HEK293 (cell line): ENCODE measurements around the gene TEC.

Experiments
- CTCF ChIA-PET: fragments of 350-600 bp; formaldehyde crosslinking; extraction: SDS; loops from one replicate; lab custom pipeline; 2021; ENCODE audit warnings: antibody characterized with exemption; lab: Yijun Ruan, JAX
- POLR2A ChIA-PET: fragments of 300-600 bp; formaldehyde crosslinking; extraction: SDS; loops from one replicate; lab custom pipeline; 2020; ENCODE audit warnings: antibody characterized with exemption, inconsistent platforms; lab: Yijun Ruan, JAX
- H3K27ac ChIP-seq: fragments of 200-500 bp; sonication (Bioruptor generic); 2 replicates; pipeline ENCODE4 v1.5.1; 2014; ENCODE audit warnings: low read depth, low read length, control low read depth, inconsistent platforms; ENCODE audit errors: extremely low read depth
- H3K36me3 ChIP-seq, 2 experiments: fragments of 200-500 bp in 1 of 2; sonication (Bioruptor generic) in 1 of 2; 1 replicate in 1 of 2; 2 replicates in 1 of 2; pipeline ENCODE4 v1.5.1; 2014 to 2017; ENCODE audit warnings: inconsistent platforms in 2 of 2, low read length in 2 of 2; ENCODE audit not compliant: control insufficient read depth in 2 of 2, insufficient read depth in 1 of 2
- H3K4me1 ChIP-seq: fragments of 200-500 bp; sonication (Bioruptor generic); 2 replicates; pipeline ENCODE4 v1.5.1; 2014; ENCODE audit warnings: mild to moderate bottlenecking, low read length, inconsistent platforms; ENCODE audit not compliant: control insufficient read depth, insufficient read depth
- H3K4me3 ChIP-seq: 2 replicates; pipeline ENCODE4 v1.5.1; 2011; ENCODE audit warnings: low read depth, mild to moderate bottlenecking, control low read depth, low read length, moderate library complexity
- H3K9me3 ChIP-seq: fragments of 200-500 bp; sonication (Bioruptor generic); 2 replicates; pipeline ENCODE4 v1.5.1; 2014; ENCODE audit warnings: low read depth, low read length, inconsistent platforms; ENCODE audit not compliant: control insufficient read depth, insufficient read depth
- BCL11A ChIP-seq: fragments of 450-650 bp; formaldehyde crosslinking; IDR thresholded peaks from 2 replicates; pipeline ENCODE4 v1.5.1; 2016; ENCODE audit warnings: low read depth, missing biosample characterization, missing genetic modification characterization
- FEZF1 ChIP-seq: fragments of 450-650 bp; formaldehyde crosslinking; IDR thresholded peaks from 2 replicates; pipeline ENCODE4 v1.5.1; 2016; ENCODE audit warnings: missing biosample characterization, missing genetic modification characterization
- KLF10 ChIP-seq: fragments of 450-650 bp; IDR thresholded peaks from 2 replicates; pipeline ENCODE4 v1.5.1; 2018; ENCODE audit warnings: missing biosample characterization, mild to moderate bottlenecking, missing genetic modification characterization
- PBX3 ChIP-seq: sonication (generic); formaldehyde crosslinking; IDR thresholded peaks from 2 replicates; pipeline ENCODE4 v1.8.1; 2022; ENCODE audit warnings: mild to moderate bottlenecking, moderate library complexity, missing genetic modification reagents
- WT1 ChIP-seq: fragments of 450-650 bp; formaldehyde crosslinking; IDR thresholded peaks from 2 replicates; pipeline ENCODE4 v1.5.1; 2016; ENCODE audit warnings: missing biosample characterization, missing genetic modification characterization
- YY2 ChIP-seq: fragments of 450-650 bp; formaldehyde crosslinking; IDR thresholded peaks from 2 replicates; pipeline ENCODE4 v1.5.1; 2016; ENCODE audit warnings: missing biosample characterization, missing genetic modification characterization
- ZBTB44 ChIP-seq: fragments of 450-650 bp; IDR thresholded peaks from 2 replicates; pipeline ENCODE4 v1.5.1; 2018; ENCODE audit warnings: missing biosample characterization, mild to moderate bottlenecking, missing genetic modification characterization
- ZNF174 ChIP-seq: fragments of 450-650 bp; formaldehyde crosslinking; IDR thresholded peaks from 2 replicates; pipeline ENCODE4 v1.5.0; 2017; ENCODE audit warnings: missing biosample characterization, mild to moderate bottlenecking, missing genetic modification characterization
- ZNF18 ChIP-seq: fragments of 450-650 bp; formaldehyde crosslinking; IDR thresholded peaks from 2 replicates; pipeline ENCODE4 v1.5.1; 2016; ENCODE audit warnings: missing biosample characterization, missing genetic modification characterization
- ZNF223 ChIP-seq: fragments of 450-650 bp; formaldehyde crosslinking; IDR thresholded peaks from 2 replicates; pipeline ENCODE4 v1.5.1; 2016; ENCODE audit warnings: missing biosample characterization, missing genetic modification characterization
- ZNF280C ChIP-seq: fragments of 450-650 bp; formaldehyde crosslinking; IDR thresholded peaks from 2 replicates; pipeline ENCODE4 v1.5.1; 2016; ENCODE audit warnings: missing biosample characterization, missing genetic modification characterization
- ZNF311 ChIP-seq: fragments of 450-650 bp; formaldehyde crosslinking; IDR thresholded peaks from 2 replicates; pipeline ENCODE4 v1.5.1; 2017; ENCODE audit warnings: missing biosample characterization, missing genetic modification characterization, borderline replicate concordance
- ZNF585B ChIP-seq: fragments of 450-650 bp; formaldehyde crosslinking; IDR thresholded peaks from 2 replicates; pipeline ENCODE4 v1.5.1; 2016; ENCODE audit warnings: missing biosample characterization, missing genetic modification characterization
- ZNF626 ChIP-seq: fragments of 450-650 bp; sonication (Bioruptor Pico); formaldehyde crosslinking; IDR thresholded peaks from 2 replicates; pipeline ENCODE4 v1.5.1; 2018; ENCODE audit warnings: missing biosample characterization, missing genetic modification characterization, inconsistent platforms
- ZNF664 ChIP-seq: fragments of 450-650 bp; formaldehyde crosslinking; IDR thresholded peaks from 2 replicates; pipeline ENCODE4 v1.5.1; 2016; ENCODE audit warnings: missing biosample characterization, missing genetic modification characterization
- ZNF792 ChIP-seq: fragments of 450-650 bp; formaldehyde crosslinking; IDR thresholded peaks from 2 replicates; pipeline ENCODE4 v1.5.1; 2016; ENCODE audit warnings: missing biosample characterization, missing genetic modification characterization
- ZSCAN18 ChIP-seq: fragments of 450-650 bp; formaldehyde crosslinking; IDR thresholded peaks from 2 replicates; pipeline ENCODE4 v1.5.1; 2016; ENCODE audit warnings: missing biosample characterization, missing genetic modification characterization

TEC gene

GRCh38 chr4:48152259-48152658 is 117.4 kb downstream of the TEC start (continued):
- TF ChIP-seq PBX3 (CRISPR knock-in tag) = no peak
- TF ChIP-seq, all 188 proteins: peak for 10

GRCh38 chr4:48149827-48150370 is 119.7 kb downstream of the TEC start:
- CTCF ChIA-PET = interaction anchor here (0.6 to 0.7 kb wide), 2 partner anchors 126 to 219 kb away, joined by 3 to 4 read pairs; no protein-coding TSS in a partner anchor
- no peaks in the 10 kb centered on the region for H3K9me3 ChIP-seq

GRCh38 chr4:48147621-48148020 is 122.0 kb downstream of the TEC start:
- TF ChIP-seq ZNF664 (tag by site-specific recombination) (no peak), ZNF626 (tag by site-specific recombination) (no peak), ZNF792 (tag by site-specific recombination) (no peak), ZBTB44 (tag by site-specific recombination) (no peak), BCL11A (tag by site-specific recombination) (no peak), ZSCAN18 (tag by site-specific recombination) (no peak), ZNF585B (no peak), KLF10 (tag by site-specific recombination) (no peak), ZNF174 (tag by site-specific recombination) (no peak), ZNF311 (tag by site-specific recombination) (no peak), ZNF223 (no peak), WT1 (tag by site-specific recombination) (no peak), ZNF280C (tag by site-specific recombination) (no peak), ZNF18 (no peak)
- TF ChIP-seq, all 188 proteins: peak for 0
- CTCF ChIA-PET = no interaction called here
- H3K27ac ChIP-seq = no peak overlapping the region
- no peak overlapping the region for H3K4me3 ChIP-seq
- no peaks in the 10 kb centered on the region for H3K4me1 ChIP-seq
- no peaks in the 10 kb centered on the region for H3K36me3 ChIP-seq
- POLR2A ChIA-PET = no interaction called here
- H3K9me3 ChIP-seq = no peaks in the 10 kb centered on the region

More at GRCh38 chr4:48149827-48150370, 119.7 kb downstream of the TEC start:
- no peak for TF ChIP-seq YY2 (tag by site-specific recombination)
- no peak for TF ChIP-seq FEZF1 (tag by site-specific recombination)
- no peak overlapping the region for H3K27ac ChIP-seq
- no peaks in the 10 kb centered on the region for H3K4me1 ChIP-seq
- no peak overlapping the region for H3K4me3 ChIP-seq
- peaks cover 0 to 4% of the 10 kb centered on the region in 2 experiments; a peak in 1 of 3 replicates for H3K36me3 ChIP-seq
- POLR2A ChIA-PET = interaction anchor here (0.5 kb wide), 1 partner anchor 11 kb away, joined by 3 read pairs; no protein-coding TSS in a partner anchor
